Breast epithelium (tissue), 4 donors: ENCODE measurements around the gene IL11. TPM values are rescaled to one million over a fixed set of nuclear protein-coding genes. Genes with fewer than 3 reads are reported as not detected.

Experiments used
- DNase-seq, 2 donors: peaks; one replicate each; pipeline ENCODE4 v3.0.0-alpha.2; 2019; ENCODE audit warnings: low spot score in 2 of 2
- H3K27ac ChIP-seq, 2 donors: fragments of 200-600 bp; sonication (generic) in 1 of 2; one replicate each; pipeline ENCODE4 v1.5.1; 2016 to 2019; ENCODE audit warnings: mild to moderate bottlenecking in 1 of 2
- H3K27me3 ChIP-seq, 2 donors: fragments of 200-600 bp; sonication (generic) in 1 of 2; one replicate each; pipeline versions ENCODE4 v1.5.1 to v1.6.0; 2017 to 2019; ENCODE audit warnings: control low read depth in 1 of 2, mild to moderate bottlenecking in 1 of 2
- H3K36me3 ChIP-seq: fragments of 200-600 bp; one replicate; pipeline ENCODE4 v1.5.1; 2019
- H3K4me1 ChIP-seq, 2 donors: fragments of 200-600 bp; sonication (generic); one replicate each; pipeline ENCODE4 v1.5.1; 2016 to 2019; ENCODE audit warnings: control low read depth in 1 of 2
- H3K4me3 ChIP-seq, 3 donors: fragments of 200-600 bp; sonication (generic); 1 replicate in 2 of 3; 2 replicates in 1 of 3; pipeline ENCODE4 v1.5.1; 2016 to 2019; ENCODE audit warnings: mild to moderate bottlenecking in 3 of 3, moderate library complexity in 2 of 3
- H3K9me3 ChIP-seq, 2 donors: fragments of 200-600 bp; sonication (generic) in 1 of 2; one replicate each; pipeline ENCODE4 v1.5.1; 2016 to 2019; ENCODE audit warnings: control low read depth in 1 of 2
- POLR2A ChIP-seq: fragments of 450-650 bp; IDR thresholded peaks from one replicate; pipeline ENCODE4 v1.6.1; 2016; ENCODE audit warnings: antibody characterized with exemption, mild to moderate bottlenecking, moderate library complexity
- POLR2AphosphoS5 ChIP-seq, 3 donors: sonication (generic); formaldehyde crosslinking; IDR thresholded peaks; one replicate each; pipeline ENCODE4 v1.6.1; 2017; ENCODE audit warnings: antibody characterized with exemption in 3 of 3
- intact Hi-C: fragments of 100-400 bp; cut with DNase I; formaldehyde crosslinking; loops from one replicate; pipeline ENCODE4 v1.15.1; 2023; ENCODE audit warnings: low total_unique reads
- total RNA-seq, 3 donors: library from RNA; depleted of rRNA; stranded (reverse); fragments of >200 nt; gene quantifications; one replicate each; pipeline ENCODE4 v1.1.0, GENCODE V29; 2016
- TF ChIP-seq, protein P1 (sequence below), 3 donors: fragments of 450-650 bp; IDR thresholded peaks; one replicate each; pipeline ENCODE4 v1.5.1; 2016 to 2017; ENCODE audit warnings: antibody characterized with exemption in 3 of 3, mild to moderate bottlenecking in 3 of 3, moderate library complexity in 3 of 3

Gene IL11
- total RNA-seq, 3 donors from 2014 or later: 0.29 to 1.3 TPM; not detected in 1

DNA sequence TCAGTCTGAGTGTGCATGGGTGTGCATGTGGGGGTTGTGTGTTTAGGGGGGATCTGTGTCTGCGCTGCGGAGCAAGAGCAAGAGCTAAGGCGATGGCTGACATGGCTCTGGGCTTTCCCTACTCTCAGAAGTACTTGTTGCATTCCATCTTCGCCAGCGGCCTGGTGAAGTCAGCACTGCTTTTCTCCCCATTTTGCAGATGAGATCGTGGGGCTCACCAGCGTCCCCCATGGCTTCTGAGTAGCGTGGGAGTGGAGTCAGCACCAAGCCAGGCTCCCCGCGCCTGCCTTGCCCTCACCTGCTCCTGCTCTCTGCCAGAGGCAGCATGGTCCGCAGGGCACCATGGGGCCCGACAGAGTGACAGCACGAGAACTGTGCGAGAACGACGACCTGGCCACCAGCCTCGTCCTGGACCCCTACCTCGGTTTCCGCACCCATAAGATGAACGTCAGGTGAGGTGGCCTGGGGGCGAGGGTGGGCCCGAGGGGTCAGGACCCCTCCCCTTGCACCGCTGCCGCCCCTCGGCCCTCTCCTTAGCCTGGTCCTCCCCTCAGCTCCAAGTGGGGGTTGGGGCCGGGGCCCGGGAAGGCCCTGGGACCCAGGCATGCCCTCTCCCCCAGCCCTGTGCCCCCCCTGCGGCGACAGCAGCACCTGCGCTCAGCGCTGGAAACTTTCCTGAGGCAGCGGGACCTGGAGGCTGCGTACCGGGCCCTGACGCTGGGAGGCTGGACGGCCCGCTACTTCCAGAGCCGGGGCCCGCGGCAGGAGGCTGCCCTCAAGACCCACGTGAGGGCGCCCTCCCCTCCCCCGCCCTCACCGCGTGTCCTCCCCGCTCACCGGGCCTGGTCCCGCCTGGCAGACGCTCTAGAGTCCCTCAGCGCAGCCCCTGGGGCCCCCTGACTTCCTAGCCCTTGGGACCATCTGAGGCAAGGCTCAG, 28.4 kb downstream of the IL11 start:
- TF ChIP-seq POLR2A (no peak), POLR2AphosphoS5 (IDR thresholded peaks at IDR 0.05) (no peak)
- TF ChIP-seq, protein P1, sequence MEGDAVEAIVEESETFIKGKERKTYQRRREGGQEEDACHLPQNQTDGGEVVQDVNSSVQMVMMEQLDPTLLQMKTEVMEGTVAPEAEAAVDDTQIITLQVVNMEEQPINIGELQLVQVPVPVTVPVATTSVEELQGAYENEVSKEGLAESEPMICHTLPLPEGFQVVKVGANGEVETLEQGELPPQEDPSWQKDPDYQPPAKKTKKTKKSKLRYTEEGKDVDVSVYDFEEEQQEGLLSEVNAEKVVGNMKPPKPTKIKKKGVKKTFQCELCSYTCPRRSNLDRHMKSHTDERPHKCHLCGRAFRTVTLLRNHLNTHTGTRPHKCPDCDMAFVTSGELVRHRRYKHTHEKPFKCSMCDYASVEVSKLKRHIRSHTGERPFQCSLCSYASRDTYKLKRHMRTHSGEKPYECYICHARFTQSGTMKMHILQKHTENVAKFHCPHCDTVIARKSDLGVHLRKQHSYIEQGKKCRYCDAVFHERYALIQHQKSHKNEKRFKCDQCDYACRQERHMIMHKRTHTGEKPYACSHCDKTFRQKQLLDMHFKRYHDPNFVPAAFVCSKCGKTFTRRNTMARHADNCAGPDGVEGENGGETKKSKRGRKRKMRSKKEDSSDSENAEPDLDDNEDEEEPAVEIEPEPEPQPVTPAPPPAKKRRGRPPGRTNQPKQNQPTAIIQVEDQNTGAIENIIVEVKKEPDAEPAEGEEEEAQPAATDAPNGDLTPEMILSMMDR (IDR thresholded peaks at IDR 0.05): no peak
- no peak for DNase-seq
- Histone ChIP-seq H3K9me3 (no peaks in the 10 kb centered on the region), H3K27ac (no peak overlapping the region), H3K36me3 (no peaks in the 10 kb centered on the region), H3K27me3 (no peaks in the 10 kb centered on the region), H3K4me3 (peak overlapping the region in 2 of 3 donors; percentile 85 to 87), H3K4me1 (no peaks in the 10 kb centered on the region)
- intact Hi-C loops: no loop called here

- peak overlapping the region; percentile 74 to 87 (median 85) for H3K4me3 ChIP-seq
- H3K36me3 ChIP-seq: no peaks in the 10 kb centered on the region
- no peaks in the 10 kb centered on the region for H3K9me3 ChIP-seq
- TF ChIP-seq POLR2AphosphoS5 (IDR thresholded peaks at IDR 0.05): no peak
- TF ChIP-seq POLR2A: no peak
- TF ChIP-seq, protein P1 (IDR thresholded peaks at IDR 0.05): no peak
- peak; percentile 59 to 61 for DNase-seq
- H3K4me1 ChIP-seq: no peaks in the 10 kb centered on the region
- intact Hi-C loops: no loop called here
- peak overlapping the region; percentile 96 to 99 for H3K27ac ChIP-seq
- H3K27me3 ChIP-seq: no peaks in the 10 kb centered on the region
These were observed 29.1 kb downstream of the IL11 start for GRCh38 chr19:55341171-55341588.

- peak overlapping the region; percentile 96 to 99 for H3K27ac ChIP-seq
- no peaks in the 10 kb centered on the region for H3K4me1 ChIP-seq
- TF ChIP-seq, protein P1 (IDR thresholded peaks at IDR 0.05): no peak
- TF ChIP-seq POLR2A: no peak
- TF ChIP-seq POLR2AphosphoS5 (IDR thresholded peaks at IDR 0.05): no peak
- peak in 1 of 2 donors; percentile 30 for DNase-seq
- H3K27me3 ChIP-seq: no peaks in the 10 kb centered on the region
- peak overlapping the region; percentile 74 to 87 (median 85) for H3K4me3 ChIP-seq
- H3K9me3 ChIP-seq: no peaks in the 10 kb centered on the region
- H3K36me3 ChIP-seq: no peaks in the 10 kb centered on the region
- intact Hi-C loops: no loop called here
These were observed 29.5 kb downstream of the IL11 start for GRCh38 chr19:55340784-55341147.

- Histone ChIP-seq H3K27ac (peak overlapping the region; percentile 96 to 99), H3K4me3 (peak overlapping the region; percentile 74 to 87 (median 85)), H3K27me3 (no peaks in the 10 kb centered on the region), H3K36me3 (no peaks in the 10 kb centered on the region), H3K4me1 (no peaks in the 10 kb centered on the region), H3K9me3 (no peaks in the 10 kb centered on the region)
- TF ChIP-seq POLR2A (no peak), POLR2AphosphoS5 (IDR thresholded peaks at IDR 0.05) (peak in 2 of 3 donors; percentile 72 to 99)
- DNase-seq: peak in 1 of 2 donors; percentile 30
- intact Hi-C loops: no loop called here
These were observed 30.1 kb downstream of the IL11 start for GRCh38 chr19:55339889-55340783.

DNA sequence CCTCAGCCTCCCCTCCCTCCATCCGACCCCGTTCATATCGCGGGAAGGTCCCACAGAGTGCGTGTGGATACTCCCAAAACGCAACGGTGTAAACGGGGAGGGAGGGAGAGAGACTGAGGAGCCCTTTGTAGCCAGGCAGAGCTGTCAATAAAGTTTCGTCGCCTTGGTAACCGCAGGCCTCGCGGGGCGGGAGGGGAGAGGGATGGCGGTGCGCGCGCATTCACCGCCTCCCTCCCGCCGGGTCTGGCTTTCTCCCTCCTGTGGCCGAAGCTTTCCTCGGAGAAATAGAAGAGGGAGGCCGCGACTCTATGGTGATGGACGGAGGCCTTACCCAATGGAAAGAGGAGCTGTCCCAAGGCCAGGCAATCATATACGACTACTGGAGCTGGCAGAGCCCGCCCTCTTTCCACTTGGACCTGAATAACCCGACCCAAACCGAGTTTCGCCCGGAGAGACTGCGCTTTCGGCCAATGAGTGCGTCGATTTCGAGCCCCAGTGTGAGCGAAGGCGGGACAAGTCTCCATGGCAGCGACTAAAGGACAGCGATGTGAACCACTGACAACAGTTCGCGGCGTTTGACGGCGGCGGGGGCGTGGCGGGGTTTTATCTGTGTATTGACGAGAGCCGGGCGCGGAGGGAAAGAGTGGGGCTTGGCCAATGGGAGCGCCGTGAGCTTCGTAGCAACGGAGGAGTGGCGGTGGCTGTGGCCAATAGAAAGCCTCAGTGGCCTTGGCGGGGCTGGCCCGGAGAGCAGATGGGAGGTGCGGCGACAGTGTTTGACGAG, 31.0 kb downstream of the IL11 start, which contains the start of gene KMT5C:
Gene KMT5C (plus strand): TSS at position 772 of the 784 bp plus-strand sequence. CDS start 2,061 bp downstream, outside the sequence.
- TF ChIP-seq POLR2AphosphoS5 (IDR thresholded peaks at IDR 0.05) (peak; percentile 38 to 88 (median 82)), POLR2A (peak; percentile 91)
- TF ChIP-seq, protein P1 (IDR thresholded peaks at IDR 0.05): peak; percentile 49 to 70 (median 52)
- Histone ChIP-seq H3K27me3 (no peaks in the 10 kb centered on the region), H3K4me1 (no peaks in the 10 kb centered on the region), H3K27ac (peak within 1 kb of the TSS; percentile 99 to 100), H3K36me3 (no peaks in the 10 kb centered on the region), H3K4me3 (peak within 1 kb of the TSS; percentile 74 to 87 (median 85)), H3K9me3 (no peaks in the 10 kb centered on the region)
- peak; percentile 100 for DNase-seq
- intact Hi-C loops: no loop called here
